H1 (cell line): ENCODE measurements around the gene CYB5B. TPM values are rescaled to one million over a fixed set of nuclear protein-coding genes. Genes with fewer than 3 reads are reported as not detected.

ENCODE experiments used
- CTCF ChIA-PET: fragments of 300-600 bp; sonication (Branson Sonifier 250); formaldehyde crosslinking; loops from one replicate; lab custom pipeline; 2021; ENCODE audit not compliant: partially characterized antibody; lab: Charles Lee
- POLR2A ChIA-PET: fragments of 300-600 bp; sonication (Branson Sonifier 250); formaldehyde crosslinking; loops from one replicate; lab custom pipeline; 2021; ENCODE audit warnings: inconsistent platforms; ENCODE audit not compliant: partially characterized antibody; lab: Charles Lee
- DNase-seq, 2 experiments: peaks; one replicate each; pipeline versions ENCODE4 v3.0.0 to v3.0.0-alpha.2; 2010 to 2022; ENCODE audit warnings: low spot score in 2 of 2, low read depth in 1 of 2, mixed read lengths in 1 of 2
- FAIRE-seq: peaks from 2 replicates; lab custom pipeline; 2011; peaks lifted over from hg19 to GRCh38; lab: Jason Lieb, UNC
- H2AFZ ChIP-seq: 2 replicates; pipeline ENCODE4 v1.8.1; 2012; ENCODE audit warnings: low read length, inconsistent platforms
- H2AK5ac ChIP-seq: 2 replicates; pipeline ENCODE4 v1.6.1; 2013; ENCODE audit warnings: low read depth, low read length
- H2BK120ac ChIP-seq: replicated peaks from 2 replicates; pipeline ENCODE3; 2013; ENCODE audit warnings: low read depth, low read length, inconsistent platforms
- H2BK12ac ChIP-seq: 2 replicates; pipeline ENCODE4 v1.6.1; 2013; ENCODE audit warnings: low read depth, low read length
- H2BK15ac ChIP-seq: 2 replicates; pipeline ENCODE4 v1.6.1; 2013; ENCODE audit warnings: low read length
- H2BK20ac ChIP-seq: 2 replicates; pipeline ENCODE4 v1.6.1; 2013; ENCODE audit warnings: low read length
- H2BK5ac ChIP-seq: 2 replicates; pipeline ENCODE4 v1.6.1; 2013; ENCODE audit warnings: low read depth, low read length
- H3K14ac ChIP-seq: 2 replicates; pipeline ENCODE4 v1.6.1; 2013; ENCODE audit warnings: inconsistent platforms; ENCODE audit not compliant: insufficient read length
- H3K18ac ChIP-seq: 2 replicates; pipeline ENCODE4 v1.6.1; 2013; ENCODE audit warnings: low read length; ENCODE audit errors: extremely low read depth
- H3K23ac ChIP-seq: 2 replicates; pipeline ENCODE4 v1.6.1; 2013; ENCODE audit warnings: inconsistent platforms; ENCODE audit not compliant: insufficient read length
- H3K23me2 ChIP-seq: 2 replicates; pipeline ENCODE4 v1.6.1; 2013; ENCODE audit warnings: low read depth, low read length
- H3K27ac ChIP-seq: 2 replicates; pipeline ENCODE4 v1.6.1; 2011; ENCODE audit warnings: low read depth, low read length, inconsistent platforms
- H3K27me3 ChIP-seq, 4 experiments: replicated peaks in 1 of 4; 1 replicate in 1 of 4; 2 replicates in 3 of 4; pipeline versions ENCODE4 v1.6.1 to v1.8.1; 2011 to 2013; ENCODE audit warnings: low read length in 3 of 4, mild to moderate bottlenecking in 3 of 4, inconsistent platforms in 2 of 4, mixed read lengths in 2 of 4, moderate library complexity in 1 of 4; ENCODE audit not compliant: control insufficient read depth in 3 of 4, insufficient read depth in 3 of 4; ENCODE audit errors: extremely low read depth in 1 of 4
- H3K36me3 ChIP-seq, 4 experiments: 2 replicates each; pipeline versions ENCODE4 v1.6.1 to v1.8.1; 2011 to 2013; ENCODE audit warnings: mild to moderate bottlenecking in 4 of 4, low read length in 3 of 4, moderate library complexity in 2 of 4, control low read depth in 1 of 4, inconsistent platforms in 1 of 4; ENCODE audit not compliant: insufficient read depth in 4 of 4, control insufficient read depth in 2 of 4
- H3K4ac ChIP-seq: replicated peaks from 2 replicates; pipeline ENCODE3; 2013; ENCODE audit warnings: low read length, low read depth, mixed read lengths, inconsistent platforms; ENCODE audit not compliant: insufficient read length
- H3K4me1 ChIP-seq, 4 experiments: replicated peaks in 1 of 4; 1 replicate in 1 of 4; 2 replicates in 3 of 4; pipeline versions ENCODE4 v1.6.1 to v1.8.1; 2011 to 2013; ENCODE audit warnings: low read length in 3 of 4, inconsistent platforms in 2 of 4, mixed read lengths in 1 of 4; ENCODE audit not compliant: insufficient read depth in 4 of 4, control insufficient read depth in 3 of 4
- H3K4me2 ChIP-seq, 2 experiments: 2 replicates each; pipeline versions ENCODE4 v1.6.1 to v1.8.1; 2011 to 2013; ENCODE audit warnings: low read depth in 2 of 2, low read length in 2 of 2, control low read depth in 1 of 2, inconsistent platforms in 1 of 2, mild to moderate bottlenecking in 1 of 2; ENCODE audit not compliant: insufficient read depth in 1 of 2
- H3K4me3 ChIP-seq, 4 experiments: fragments of 200-600, 300-600 bp in 1 of 4; sonication (generic), shearing (Covaris generic), sonication (Bioruptor Twin) in 1 of 4; 2 replicates each; pipeline versions ENCODE4 v1.5.1 to v1.8.1; 2011 to 2016; ENCODE audit warnings: low read length in 4 of 4, low read depth in 3 of 4, control low read depth in 2 of 4, inconsistent platforms in 2 of 4, mild to moderate bottlenecking in 2 of 4, mixed read lengths in 1 of 4, moderate library complexity in 1 of 4; ENCODE audit not compliant: insufficient read depth in 2 of 4; ENCODE audit errors: extremely low read depth in 1 of 4
- H3K56ac ChIP-seq: replicated peaks from 2 replicates; pipeline ENCODE3; 2013; ENCODE audit warnings: low read depth, mild to moderate bottlenecking, mixed read lengths, low read length, inconsistent platforms; ENCODE audit not compliant: insufficient read length
- H3K79me1 ChIP-seq: 2 replicates; pipeline ENCODE4 v1.6.1; 2013; ENCODE audit warnings: low read depth, low read length, control low read depth
- H3K79me2 ChIP-seq, 2 experiments: 2 replicates each; pipeline versions ENCODE4 v1.6.1 to v1.8.1; 2012 to 2013; ENCODE audit warnings: low read length in 2 of 2, mild to moderate bottlenecking in 2 of 2, inconsistent platforms in 1 of 2; ENCODE audit not compliant: insufficient read depth in 2 of 2, control insufficient read depth in 1 of 2
- H3K9ac ChIP-seq, 4 experiments: replicated peaks in 1 of 4; 1 replicate in 1 of 4; 2 replicates in 3 of 4; pipeline versions ENCODE4 v1.6.1 to v1.8.1; 2011 to 2013; ENCODE audit warnings: low read depth in 3 of 4, low read length in 3 of 4, control low read depth in 2 of 4, mild to moderate bottlenecking in 2 of 4, moderate library complexity in 2 of 4, inconsistent platforms in 1 of 4; ENCODE audit errors: extremely low read depth in 1 of 4
- H3K9me3 ChIP-seq, 2 experiments: 2 replicates each; pipeline versions ENCODE4 v1.6.1 to v1.8.1; 2012 to 2013; ENCODE audit warnings: mild to moderate bottlenecking in 2 of 2, moderate library complexity in 2 of 2, control low read depth in 1 of 2, inconsistent platforms in 1 of 2, low read depth in 1 of 2, low read length in 1 of 2, mixed read lengths in 1 of 2; ENCODE audit not compliant: insufficient read depth in 2 of 2
- H4K20me1 ChIP-seq, 2 experiments: replicated peaks in 1 of 2; 2 replicates each; pipeline versions ENCODE3 to v1.8.1; 2011 to 2013; ENCODE audit warnings: inconsistent platforms in 2 of 2, low read length in 2 of 2, mild to moderate bottlenecking in 1 of 2; ENCODE audit not compliant: insufficient read depth in 2 of 2, control insufficient read depth in 1 of 2
- H4K5ac ChIP-seq: 2 replicates; pipeline ENCODE4 v1.6.1; 2013; ENCODE audit warnings: low read length, low read depth, mixed read lengths, inconsistent platforms; ENCODE audit not compliant: insufficient read length
- H4K8ac ChIP-seq: 2 replicates; pipeline ENCODE4 v1.8.0; 2013; ENCODE audit warnings: mild to moderate bottlenecking, moderate library complexity, low read length, inconsistent platforms; ENCODE audit not compliant: insufficient read depth; ENCODE audit errors: extremely low read depth
- H4K91ac ChIP-seq: replicated peaks from 2 replicates; pipeline ENCODE3; 2013; ENCODE audit warnings: low read length, mixed read lengths, inconsistent platforms; ENCODE audit not compliant: insufficient read length
- SAP30 ChIP-seq: fragments of 300-600 bp; sonication (generic); IDR thresholded peaks from 2 replicates; pipeline ENCODE4 v1.7.1; 2012; ENCODE audit warnings: low read length, moderate library complexity, mild to moderate bottlenecking, inconsistent platforms; ENCODE audit not compliant: insufficient read depth, insufficient replicate concordance
- WGBS, 2 experiments: shearing (Covaris generic) in 1 of 2; methylation state at CpG; one replicate each; pipeline versions ENCODE4 v1.1.6 to v1.1.7; 2013 to 2015; ENCODE audit warnings: low lambda C conversion rate in 2 of 2, mixed read lengths in 2 of 2, inconsistent platforms in 1 of 2, low coverage in 1 of 2, missing lambda C conversion rate in 1 of 2; ENCODE audit not compliant: insufficient replicate concordance in 2 of 2, insufficient coverage in 1 of 2, insufficient read length in 1 of 2; ENCODE audit errors: extremely low coverage in 1 of 2, missing lambda C conversion rate in 1 of 2; 5-methylcytosine and 5-hydroxymethylcytosine counted together
- polyA plus RNA-seq, 7 experiments: library from polyadenylated mRNA; depleted of rRNA in 3 of 7; stranded (reverse) in 5 of 7; unstranded in 2 of 7; fragments of >200 nt in 5 of 7; fragments of 200-250 nt in 2 of 7; gene quantifications; 1 replicate in 5 of 7; 2 replicates in 1 of 7; 4 replicates in 1 of 7; pipeline versions ENCODE4 v1.2.1 to v1.2.3, GENCODE V29; 2011 to 2013; ENCODE audit warnings: missing spikeins in 2 of 7, mixed read lengths in 2 of 7
- total RNA-seq: library from RNA; stranded (reverse); fragmentation: NEBNext Ultra II Directional; extraction: Animal tissue kit (Norgen Biotek cat#: 25700); gene quantifications from 2 replicates; pipeline ENCODE4 v1.2.1, GENCODE V29; 2021

Gene CYB5B
- total and polyA plus RNA-seq, 2 of the 8 experiments (the other 6 are each of a cell fraction or from before 2014, with no cell fraction given): 108 to 127 TPM

- Histone ChIP-seq H3K79me1 (no peaks in the 10 kb centered on the region), H3K4ac (no peak overlapping the region), H4K20me1 (no peaks in the 10 kb centered on the region), H2BK15ac (no peak overlapping the region), H3K9me3 (no peaks in the 10 kb centered on the region), H2AK5ac (no peak overlapping the region), H3K23ac (no peak overlapping the region), H3K27me3 (no peaks in the 10 kb centered on the region), H3K4me2 (no peak overlapping the region), H3K9ac (no peak overlapping the region), H3K36me3 (no peaks in the 10 kb centered on the region), H2BK5ac (no peak overlapping the region)
- ChIA-PET POLR2A (no interaction called here), CTCF (interaction anchor here (1.1 to 2.0 kb wide), 2 partner anchors 13 to 15 kb away, joined by 4 to 8 read pairs; no protein-coding TSS in a partner anchor)
- no peak for FAIRE-seq
- no peak for TF ChIP-seq SAP30
- TF ChIP-seq, all 59 proteins: peak for 0
- no peak for DNase-seq
- Histone ChIP-seq H3K27ac (no peak overlapping the region), H3K14ac (no peak overlapping the region), H3K79me2 (no peaks in the 10 kb centered on the region), H3K4me3 (no peak overlapping the region), H4K8ac (no peak overlapping the region), H3K18ac (no peak overlapping the region), H3K4me1 (no peaks in the 10 kb centered on the region), H2BK12ac (no peak overlapping the region), H3K23me2 (no peaks in the 10 kb centered on the region), H4K91ac (no peak overlapping the region), H2BK20ac (no peak overlapping the region), H2AFZ (no peak overlapping the region), H4K5ac (no peak overlapping the region), H2BK120ac (no peak overlapping the region), H3K56ac (no peak overlapping the region)
- WGBS, 2 experiments: 93% methylated on average over 17 of the region's 18 CpGs; no CpG with 5 or more reads in 1 of the 2 experiments
Measured at GRCh38 chr16:69411064-69411985, 13.1 kb upstream of the CYB5B start.
